Glutamatergic neuron (in vitro differentiated cells): ENCODE data around the gene WNT3A. TPM values are rescaled to one million over a fixed set of nuclear protein-coding genes. Genes with fewer than 3 reads are reported as not detected.

Experiments used
- DNase-seq: peaks from one replicate; pipeline ENCODE4 v3.0.0; 2022
- H3K27ac Mint-ChIP-seq: one replicate; pipeline ENCODE4 v1.8.0; 2020; ENCODE audit warnings: mild to moderate bottlenecking, mixed read lengths, inconsistent platforms; ENCODE audit not compliant: unreplicated experiment
- H3K27me3 Mint-ChIP-seq: one replicate; pipeline ENCODE4 v1.8.0; 2020; ENCODE audit warnings: mild to moderate bottlenecking, moderate library complexity, mixed read lengths, inconsistent platforms; ENCODE audit not compliant: unreplicated experiment
- H3K36me3 Mint-ChIP-seq: one replicate; pipeline ENCODE4 v1.8.0; 2020; ENCODE audit warnings: mild to moderate bottlenecking, mixed read lengths, inconsistent platforms; ENCODE audit not compliant: unreplicated experiment
- H3K4me1 Mint-ChIP-seq: one replicate; pipeline ENCODE4 v1.8.0; 2020; ENCODE audit warnings: mild to moderate bottlenecking, low read depth, mixed read lengths, inconsistent platforms; ENCODE audit not compliant: unreplicated experiment
- H3K4me3 Mint-ChIP-seq: one replicate; pipeline ENCODE4 v1.8.0; 2020; ENCODE audit warnings: mild to moderate bottlenecking, mixed read lengths, inconsistent platforms; ENCODE audit not compliant: unreplicated experiment
- H3K9me3 Mint-ChIP-seq: one replicate; pipeline ENCODE4 v1.8.0; 2020; ENCODE audit warnings: mild to moderate bottlenecking, moderate library complexity, mixed read lengths, inconsistent platforms; ENCODE audit not compliant: unreplicated experiment
- total RNA-seq: library from RNA; stranded (reverse); fragmentation: NEBNext Ultra II Directional; extraction: Animal tissue kit (Norgen Biotek cat#: 25700); gene quantifications from one replicate; pipeline ENCODE4 v1.2.1, GENCODE V29; 2021; ENCODE audit not compliant: unreplicated experiment
- TF ChIP-seq, protein P1 (sequence below): fragments of 200-600 bp; sonication (generic); IDR thresholded peaks from one replicate; pipeline ENCODE4 v1.5.0; 2021; ENCODE audit not compliant: partially characterized antibody, unreplicated experiment

Gene WNT3A
- total RNA-seq, 1 donor from 2014 or later: not detected

DNA sequence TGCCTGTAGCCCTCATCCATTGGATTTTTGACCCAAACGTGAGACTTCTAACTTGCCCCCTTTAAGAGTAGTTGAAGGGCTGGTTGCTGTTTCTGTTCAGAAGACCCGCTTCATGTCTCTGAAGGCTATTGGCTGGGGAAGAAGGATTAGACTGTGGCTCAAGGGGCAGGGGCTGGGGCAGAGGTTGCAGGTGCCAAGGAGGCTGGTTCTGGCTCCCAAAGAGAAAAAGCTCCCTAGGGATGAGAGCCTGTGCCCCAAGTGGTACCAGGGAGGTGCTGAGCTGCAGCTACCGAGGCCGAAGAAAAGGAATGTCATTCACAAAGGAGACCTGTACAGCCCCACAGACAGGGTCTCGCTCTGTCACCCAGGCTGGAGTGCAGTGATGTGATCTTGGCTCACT is 5.8 kb downstream of the WNT3A start:
- Mint-ChIP-seq H3K4me3 (no peak overlapping the region), H3K9me3 (peaks cover 3% of the 10 kb centered on the region), H3K4me1 (no peaks in the 10 kb centered on the region), H3K36me3 (no peaks in the 10 kb centered on the region), H3K27ac (no peak overlapping the region), H3K27me3 (peaks cover 19% of the 10 kb centered on the region)
- no peak for DNase-seq
- TF ChIP-seq, protein P1, sequence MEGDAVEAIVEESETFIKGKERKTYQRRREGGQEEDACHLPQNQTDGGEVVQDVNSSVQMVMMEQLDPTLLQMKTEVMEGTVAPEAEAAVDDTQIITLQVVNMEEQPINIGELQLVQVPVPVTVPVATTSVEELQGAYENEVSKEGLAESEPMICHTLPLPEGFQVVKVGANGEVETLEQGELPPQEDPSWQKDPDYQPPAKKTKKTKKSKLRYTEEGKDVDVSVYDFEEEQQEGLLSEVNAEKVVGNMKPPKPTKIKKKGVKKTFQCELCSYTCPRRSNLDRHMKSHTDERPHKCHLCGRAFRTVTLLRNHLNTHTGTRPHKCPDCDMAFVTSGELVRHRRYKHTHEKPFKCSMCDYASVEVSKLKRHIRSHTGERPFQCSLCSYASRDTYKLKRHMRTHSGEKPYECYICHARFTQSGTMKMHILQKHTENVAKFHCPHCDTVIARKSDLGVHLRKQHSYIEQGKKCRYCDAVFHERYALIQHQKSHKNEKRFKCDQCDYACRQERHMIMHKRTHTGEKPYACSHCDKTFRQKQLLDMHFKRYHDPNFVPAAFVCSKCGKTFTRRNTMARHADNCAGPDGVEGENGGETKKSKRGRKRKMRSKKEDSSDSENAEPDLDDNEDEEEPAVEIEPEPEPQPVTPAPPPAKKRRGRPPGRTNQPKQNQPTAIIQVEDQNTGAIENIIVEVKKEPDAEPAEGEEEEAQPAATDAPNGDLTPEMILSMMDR: no peak

DNA sequence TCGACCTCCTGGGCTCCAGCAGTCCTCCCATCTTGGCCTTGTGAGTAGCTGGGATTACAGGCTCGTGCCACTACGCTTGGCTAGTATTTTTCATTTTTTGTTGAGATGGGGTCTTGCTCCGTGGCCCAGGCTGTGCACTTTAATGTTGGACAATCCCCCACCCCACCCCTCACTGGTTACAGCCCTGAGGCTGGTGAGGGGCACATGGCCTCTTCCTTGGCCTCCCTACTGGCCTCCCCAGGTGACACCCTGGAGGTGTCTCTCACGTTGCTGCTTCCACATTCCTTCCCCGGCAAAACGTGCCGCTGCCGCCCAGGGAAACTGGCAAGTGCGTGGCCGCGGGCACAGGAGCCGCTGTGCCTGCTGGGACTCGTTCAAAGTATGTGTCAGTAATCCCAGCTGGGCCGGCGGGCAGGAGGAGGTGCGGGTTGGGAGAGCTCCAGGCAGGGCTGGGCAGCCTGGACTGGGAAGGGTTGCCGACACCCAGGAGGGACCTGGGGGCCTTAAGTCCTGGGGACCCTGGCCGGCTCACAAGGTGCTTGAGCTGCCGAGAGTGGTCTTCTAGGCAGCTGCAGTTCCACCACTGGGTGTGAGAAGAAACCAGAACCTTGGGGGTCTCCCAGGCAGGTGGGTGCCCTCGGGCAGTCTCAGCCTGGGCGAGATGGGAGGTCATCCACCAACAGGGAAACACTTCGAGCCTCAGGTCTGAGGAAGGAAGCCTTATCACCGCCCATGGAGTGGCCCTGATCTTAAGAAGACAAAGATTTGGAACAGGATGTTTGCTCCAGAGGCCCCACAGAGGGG is 6.5 kb downstream of the WNT3A start:
- H3K36me3 Mint-ChIP-seq: no peaks in the 10 kb centered on the region
- no peak overlapping the region for H3K27ac Mint-ChIP-seq
- TF ChIP-seq, protein P1: no peak
- H3K9me3 Mint-ChIP-seq: peaks cover 3% of the 10 kb centered on the region
- no peaks in the 10 kb centered on the region for H3K4me1 Mint-ChIP-seq
- DNase-seq: no peak
- H3K27me3 Mint-ChIP-seq: peaks cover 19% of the 10 kb centered on the region
- H3K4me3 Mint-ChIP-seq: no peak overlapping the region

DNA sequence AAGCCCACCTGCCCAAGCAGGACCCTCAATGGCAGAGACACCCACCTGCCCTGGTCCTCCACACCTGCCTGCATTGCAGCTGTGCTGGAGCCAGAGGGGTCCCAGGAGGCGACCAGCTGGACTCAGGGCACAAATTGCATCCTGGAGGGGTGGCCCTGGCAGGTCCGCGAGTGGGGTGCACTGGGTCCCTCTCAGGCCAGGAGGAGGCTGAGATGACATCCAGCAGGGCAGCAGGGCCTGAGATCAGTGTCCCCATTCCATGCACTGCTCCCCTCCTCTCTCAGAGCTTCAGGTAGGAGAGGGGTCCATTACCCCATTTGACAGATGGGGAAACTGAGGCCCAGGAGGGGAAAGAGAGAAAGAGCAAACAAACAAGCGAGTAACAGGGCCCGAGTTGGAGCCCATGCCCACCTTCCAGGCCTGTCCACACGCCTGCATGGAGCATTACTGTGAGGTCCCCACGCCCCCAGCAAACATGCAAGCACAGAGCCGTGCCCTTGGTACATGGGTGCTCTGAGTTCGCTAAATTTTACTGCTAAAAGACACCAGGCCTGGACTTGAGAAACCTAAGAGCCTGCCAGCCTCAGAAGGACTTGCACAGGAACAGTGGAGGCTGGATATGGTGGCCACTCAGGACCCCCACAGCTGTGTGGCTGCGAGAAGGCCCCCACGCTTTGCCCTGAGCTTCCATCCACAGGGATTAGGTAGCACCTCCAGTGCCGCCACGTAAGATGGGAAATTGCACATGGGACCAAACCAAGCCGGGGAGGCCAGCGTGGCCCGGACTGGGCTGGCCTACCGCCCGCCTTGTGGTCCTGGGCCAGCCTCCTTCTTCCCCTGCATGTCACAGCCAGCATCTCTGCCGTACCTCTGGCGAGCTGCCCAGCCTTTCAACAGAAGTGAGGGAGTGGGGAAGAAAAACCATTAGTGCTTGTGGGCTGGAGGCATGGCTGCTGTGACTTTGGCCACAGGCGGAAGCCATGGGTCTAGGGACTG is 7.4 kb downstream of the WNT3A start:
- Mint-ChIP-seq H3K4me1 (no peaks in the 10 kb centered on the region), H3K36me3 (no peaks in the 10 kb centered on the region), H3K27me3 (peaks cover 17% of the 10 kb centered on the region), H3K9me3 (peaks cover 3% of the 10 kb centered on the region), H3K4me3 (no peak overlapping the region), H3K27ac (no peak overlapping the region)
- TF ChIP-seq, protein P1: no peak
- no peak for DNase-seq

DNA sequence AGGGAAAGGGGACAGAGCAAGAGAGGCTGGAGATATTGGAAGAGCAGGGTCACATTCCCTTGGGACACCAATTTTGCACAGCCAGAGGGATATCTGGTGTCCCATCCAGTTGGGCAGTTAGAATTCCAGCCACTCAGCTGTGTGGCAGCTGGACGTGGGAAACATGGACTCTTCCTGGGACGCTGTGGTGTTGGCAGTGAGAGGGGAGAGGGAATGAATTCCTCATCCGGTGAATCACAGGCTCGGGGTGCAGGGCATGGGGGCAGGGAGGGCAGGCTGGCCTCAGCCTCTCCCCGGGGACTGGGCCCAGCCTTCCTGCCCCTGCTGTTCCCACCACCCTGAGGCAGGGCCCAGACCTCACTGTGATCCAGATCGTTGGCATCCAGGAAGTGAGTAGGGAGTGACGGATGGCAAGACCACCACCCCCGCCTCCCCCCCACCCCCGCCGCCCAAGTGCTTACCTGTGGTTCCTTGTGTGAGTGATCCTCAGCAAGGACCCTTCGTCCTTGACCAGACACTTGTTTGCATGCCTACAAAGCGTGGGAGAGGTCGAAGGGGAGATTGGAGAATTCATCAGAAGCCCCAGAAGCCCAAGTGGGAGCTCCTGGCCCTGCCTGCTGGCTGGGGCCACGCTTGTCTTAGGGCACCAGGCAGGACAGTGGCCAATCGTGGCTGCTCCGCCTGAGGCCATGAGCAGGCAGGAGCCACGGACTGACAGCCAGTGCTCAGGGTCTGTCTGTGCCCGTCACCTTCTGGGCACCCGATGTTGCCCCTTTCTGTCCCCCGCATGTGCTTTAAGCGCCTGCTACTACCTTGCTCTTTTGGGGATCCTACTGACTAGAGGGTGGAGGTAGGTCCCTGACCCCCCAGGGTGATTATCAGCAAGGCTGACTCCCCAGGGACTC is 8.7 kb downstream of the WNT3A start:
- H3K9me3 Mint-ChIP-seq: peaks cover 2% of the 10 kb centered on the region
- TF ChIP-seq, protein P1: no peak
- peaks cover 10% of the 10 kb centered on the region for H3K27me3 Mint-ChIP-seq
- no peak for DNase-seq
- H3K4me1 Mint-ChIP-seq: no peaks in the 10 kb centered on the region
- H3K27ac Mint-ChIP-seq: no peak overlapping the region
- no peaks in the 10 kb centered on the region for H3K36me3 Mint-ChIP-seq
- peak overlapping the region; percentile 49 for H3K4me3 Mint-ChIP-seq
